Type B pancreatic cell (in vitro differentiated cells): ENCODE measurements around the gene ZNF593OS. TPM values are rescaled to one million over a fixed set of nuclear protein-coding genes. Genes with fewer than 3 reads are reported as not detected.
A peak's percentile ranks its signal among the peaks of the same experiment; 100 is the strongest.

Experiments used
- DNase-seq: peaks from one replicate; pipeline ENCODE4 v3.0.0; 2021; ENCODE audit warnings: mixed read lengths; ENCODE audit not compliant: unreplicated experiment; ENCODE audit errors: extremely low spot score
- H3K27ac Mint-ChIP-seq: 2 replicates; pipeline ENCODE4 v1.8.0; 2021; ENCODE audit warnings: mild to moderate bottlenecking, mixed read lengths
- H3K27me3 Mint-ChIP-seq: 2 replicates; pipeline ENCODE4 v1.8.0; 2021; ENCODE audit warnings: mixed read lengths
- H3K36me3 Mint-ChIP-seq: 2 replicates; pipeline ENCODE4 v1.8.0; 2021; ENCODE audit warnings: mixed read lengths
- H3K4me1 Mint-ChIP-seq: one replicate; pipeline ENCODE4 v1.8.0; 2021; ENCODE audit warnings: mixed read lengths; ENCODE audit not compliant: unreplicated experiment
- H3K4me3 Mint-ChIP-seq: 2 replicates; pipeline ENCODE4 v1.8.0; 2021; ENCODE audit warnings: mild to moderate bottlenecking, mixed read lengths
- H3K9me3 Mint-ChIP-seq: 2 replicates; pipeline ENCODE4 v1.8.0; 2021; ENCODE audit warnings: mixed read lengths
- CTCF ChIP-seq: fragments of 200-600 bp; sonication (generic); conservative IDR thresholded peaks from 2 replicates; pipeline ENCODE4 v1.5.0; 2021; ENCODE audit warnings: antibody characterized with exemption, mild to moderate bottlenecking
- total RNA-seq: library from RNA; stranded (reverse); gene quantifications from 2 replicates; pipeline ENCODE4 v1.2.1, GENCODE V29; 2021; ENCODE audit warnings: low replicate concordance

Gene ZNF593OS
- total RNA-seq, 1 donor from 2014 or later = not detected

DNA sequence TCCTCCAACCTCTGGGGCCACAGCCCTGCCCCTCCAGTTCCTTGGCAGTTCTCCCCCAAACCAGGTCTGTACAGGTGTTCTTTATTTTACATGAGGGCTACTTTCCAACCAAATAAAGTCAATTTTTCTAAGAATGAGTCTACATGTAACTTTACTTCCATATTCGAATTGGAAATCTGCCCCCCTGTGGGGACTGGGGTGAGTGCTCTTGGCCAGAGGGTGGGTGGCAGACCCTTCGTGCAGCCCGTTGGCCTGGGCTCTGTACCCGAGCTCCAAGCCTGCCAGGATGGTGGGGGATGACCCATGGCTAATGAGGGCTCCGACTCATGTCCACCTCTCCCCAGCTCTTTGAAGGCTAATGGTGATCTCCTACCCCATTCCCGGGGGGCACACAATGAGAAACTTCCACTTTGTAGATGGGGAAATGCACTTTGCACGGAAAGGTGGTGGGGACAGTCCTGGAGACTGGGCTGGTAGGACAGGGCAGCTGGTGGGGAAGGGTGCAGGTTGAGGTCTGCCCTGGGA lies 18.2 kb upstream of the ZNF593OS start:
- Mint-ChIP-seq H3K27ac (no peak overlapping the region), H3K27me3 (no peaks in the 10 kb centered on the region), H3K4me3 (no peak overlapping the region), H3K4me1 (no peaks in the 10 kb centered on the region), H3K36me3 (peaks cover 3% of the 10 kb centered on the region), H3K9me3 (no peaks in the 10 kb centered on the region)
- DNase-seq = no peak
- TF ChIP-seq CTCF = peak; percentile 27

DNA sequence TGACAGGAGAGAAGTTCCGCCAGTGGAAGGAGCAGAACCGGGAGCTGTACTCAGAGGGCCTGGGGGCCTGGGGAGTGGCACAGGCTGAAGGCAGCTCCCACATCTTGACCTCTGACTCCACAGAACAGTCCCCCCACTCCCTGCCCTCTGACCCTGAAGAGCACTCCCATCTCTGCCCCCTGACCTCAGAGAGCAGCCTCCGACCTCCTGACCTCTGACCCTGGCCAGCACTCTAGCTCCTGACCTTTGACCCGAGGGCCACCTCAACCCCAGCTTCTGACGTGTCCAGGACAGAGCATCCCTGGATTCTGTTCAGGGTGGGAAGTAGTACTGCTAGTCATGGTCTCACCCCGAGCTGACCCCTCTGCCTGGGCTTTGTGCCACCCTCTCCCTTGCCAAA lies 17.7 kb upstream of the ZNF593OS start:
- no peak for TF ChIP-seq CTCF
- peaks cover 3% of the 10 kb centered on the region for H3K36me3 Mint-ChIP-seq
- H3K4me1 Mint-ChIP-seq = no peaks in the 10 kb centered on the region
- H3K4me3 Mint-ChIP-seq = no peak overlapping the region
- H3K27me3 Mint-ChIP-seq = no peaks in the 10 kb centered on the region
- DNase-seq = no peak
- H3K27ac Mint-ChIP-seq = no peak overlapping the region
- H3K9me3 Mint-ChIP-seq = no peaks in the 10 kb centered on the region

DNA sequence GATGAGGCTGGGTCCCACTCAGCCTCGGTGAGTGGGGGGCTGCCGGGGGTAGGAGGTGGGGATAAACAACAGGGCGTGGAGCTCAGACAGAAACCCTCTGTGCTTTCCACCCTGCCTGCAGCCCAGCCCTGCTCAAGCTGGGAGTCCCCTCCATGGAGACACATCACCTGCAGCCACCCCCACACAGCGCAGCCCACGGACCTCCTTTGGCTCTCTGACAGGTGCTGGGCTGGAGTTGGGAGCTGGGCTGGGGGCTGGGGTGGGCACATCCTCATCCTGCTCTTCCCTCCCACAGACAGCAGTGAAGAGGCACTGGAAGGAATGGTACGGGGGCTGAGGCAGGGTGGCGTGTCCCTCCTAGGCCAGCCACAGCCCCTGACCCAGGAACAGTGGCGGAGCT lies 16.8 kb upstream of the ZNF593OS start:
- no peak for TF ChIP-seq CTCF
- Mint-ChIP-seq H3K4me1 (no peaks in the 10 kb centered on the region), H3K27me3 (no peaks in the 10 kb centered on the region), H3K9me3 (no peaks in the 10 kb centered on the region), H3K36me3 (peaks cover 3% of the 10 kb centered on the region), H3K27ac (no peak overlapping the region), H3K4me3 (no peak overlapping the region)
- DNase-seq = no peak

- Mint-ChIP-seq H3K4me1 (no peaks in the 10 kb centered on the region), H3K4me3 (no peak overlapping the region), H3K27ac (no peak overlapping the region), H3K27me3 (no peaks in the 10 kb centered on the region), H3K9me3 (no peaks in the 10 kb centered on the region), H3K36me3 (peaks cover 3% of the 10 kb centered on the region)
- no peak for DNase-seq
- no peak for TF ChIP-seq CTCF
Measured at GRCh38 chr1:26187882-26188281, 16.2 kb upstream of the ZNF593OS start.

GRCh38 chr1:26184883-26185282 lies 13.3 kb upstream of the ZNF593OS start:
- Mint-ChIP-seq H3K27ac (no peak overlapping the region), H3K36me3 (peaks cover 8% of the 10 kb centered on the region), H3K9me3 (no peaks in the 10 kb centered on the region), H3K4me3 (no peak overlapping the region), H3K4me1 (no peaks in the 10 kb centered on the region), H3K27me3 (no peaks in the 10 kb centered on the region)
- TF ChIP-seq CTCF = no peak
- DNase-seq = no peak

GRCh38 chr1:26184086-26184485 lies 12.5 kb upstream of the ZNF593OS start:
- Mint-ChIP-seq H3K4me1 (no peaks in the 10 kb centered on the region), H3K36me3 (peaks cover 8% of the 10 kb centered on the region), H3K4me3 (no peak overlapping the region), H3K27me3 (no peaks in the 10 kb centered on the region), H3K9me3 (no peaks in the 10 kb centered on the region), H3K27ac (no peak overlapping the region)
- no peak for TF ChIP-seq CTCF
- DNase-seq = no peak
